Body of pancreas (tissue), 4 donors: Measurements from ENCODE around the gene ATOSA. TPM values are rescaled to one million over a fixed set of nuclear protein-coding genes. Genes with fewer than 3 reads are reported as not detected.

Experiments used
- ATAC-seq: fragments of 150-250 bp; one replicate; pipeline ENCODE4 v1.9.1; 2016
- DNase-seq, 4 donors: peaks; one replicate each; pipeline ENCODE4 v3.0.0-alpha.2; 2019
- H3K27ac ChIP-seq, 4 donors: fragments of 200-600 bp; sonication (generic); 1 replicate in 3 of 4; 2 replicates in 1 of 4; pipeline versions ENCODE4 v1.5.1 to v1.6.1; 2016 to 2019; ENCODE audit warnings: mild to moderate bottlenecking in 1 of 4, mixed read lengths in 1 of 4, moderate library complexity in 1 of 4
- H3K27me3 ChIP-seq, 2 donors: fragments of 200-600 bp; sonication (generic); one replicate each; pipeline ENCODE4 v1.6.0; 2016; ENCODE audit warnings: mild to moderate bottlenecking in 1 of 2
- H3K36me3 ChIP-seq, 2 donors: fragments of 200-600 bp; sonication (generic); replicated peaks in 1 of 2; 2 replicates each; pipeline ENCODE4 v1.5.1; 2016; ENCODE audit warnings: low read depth in 2 of 2; ENCODE audit not compliant: insufficient read depth in 1 of 2
- H3K4me1 ChIP-seq: fragments of 200-600 bp; sonication (generic); one replicate; pipeline ENCODE4 v1.6.0; 2016
- H3K4me3 ChIP-seq, 2 donors: fragments of 200-600 bp; sonication (generic); 1 replicate in 1 of 2; 2 replicates in 1 of 2; pipeline ENCODE4 v1.5.1; 2016 to 2019
- H3K9me3 ChIP-seq, 3 donors: fragments of 200-600 bp; sonication (generic); 1 replicate in 2 of 3; 2 replicates in 1 of 3; pipeline ENCODE4 v1.5.1; 2016
- CTCF ChIP-seq, 7 experiments: fragments of 450-650 bp in 4 of 7; fragments of 200-600 bp in 3 of 7; sonication (generic) in 3 of 7; IDR thresholded peaks; one replicate each; pipeline ENCODE4 v1.5.1; 2016 to 2019; ENCODE audit warnings: antibody characterized with exemption in 7 of 7
- POLR2A ChIP-seq, 3 donors: fragments of 450-650 bp; IDR thresholded peaks; one replicate each; pipeline ENCODE4 v1.6.1; 2016; ENCODE audit warnings: antibody characterized with exemption in 3 of 3, mild to moderate bottlenecking in 2 of 3
- WGBS, 2 donors: methylation state at CpG; one replicate each; pipeline ENCODE4 v1.1.5; 2017; 5-methylcytosine and 5-hydroxymethylcytosine counted together
- intact Hi-C: fragments of 100-400 bp; cut with DNase I; formaldehyde crosslinking; loops from one replicate; pipeline ENCODE4 v1.15.1; 2023
- total RNA-seq, 2 donors: library from RNA; depleted of rRNA; stranded (reverse); fragments of >200 nt; gene quantifications; one replicate each; pipeline ENCODE4 v1.1.0, GENCODE V29; 2016

Gene ATOSA
- total RNA-seq, 2 donors from 2014 or later = 37.2 to 63.6 TPM

GRCh38 chr15:52682200-52682599 is 3.0 kb upstream of the ATOSA start:
- H3K27me3 ChIP-seq = no peaks in the 10 kb centered on the region
- DNase-seq = no peak
- no peaks in the 10 kb centered on the region for H3K9me3 ChIP-seq
- H3K4me3 ChIP-seq = no peak overlapping the region
- intact Hi-C loops = loop anchor here (10.0 kb wide), 1 partner anchor 57 kb away; no protein-coding TSS in a partner anchor
- no peak for ATAC-seq
- H3K27ac ChIP-seq = no peak overlapping the region
- no peaks in the 10 kb centered on the region for H3K36me3 ChIP-seq
- peaks cover 5% of the 10 kb centered on the region for H3K4me1 ChIP-seq
- TF ChIP-seq CTCF (IDR thresholded peaks at IDR 0.05) (no peak), POLR2A (IDR thresholded peaks at IDR 0.05) (no peak)

GRCh38 chr15:52681441-52681840 is 2.3 kb upstream of the ATOSA start:
- Histone ChIP-seq H3K4me1 (peaks cover 9% of the 10 kb centered on the region), H3K27me3 (no peaks in the 10 kb centered on the region), H3K4me3 (no peak overlapping the region), H3K36me3 (no peaks in the 10 kb centered on the region), H3K27ac (no peak overlapping the region), H3K9me3 (no peaks in the 10 kb centered on the region)
- WGBS, 2 donors = 85 to 91% methylated on average over 3 of the region's 3 CpGs
- DNase-seq (no peak), ATAC-seq (no peak)
- intact Hi-C loops = loop anchor here (10.0 kb wide), 1 partner anchor 57 kb away; no protein-coding TSS in a partner anchor
- TF ChIP-seq POLR2A (IDR thresholded peaks at IDR 0.05) (no peak), CTCF (IDR thresholded peaks at IDR 0.05) (no peak)

- H3K9me3 ChIP-seq = no peaks in the 10 kb centered on the region
- ATAC-seq = no peak
- H3K27me3 ChIP-seq = no peaks in the 10 kb centered on the region
- H3K36me3 ChIP-seq = no peaks in the 10 kb centered on the region
- peaks cover 16% of the 10 kb centered on the region for H3K4me1 ChIP-seq
- no peak overlapping the region for H3K27ac ChIP-seq
- no peak overlapping the region for H3K4me3 ChIP-seq
- DNase-seq = no peak
- intact Hi-C loops = loop anchor here (10.0 kb wide), 1 partner anchor 56 kb away; no protein-coding TSS in a partner anchor
- TF ChIP-seq CTCF (IDR thresholded peaks at IDR 0.05) (no peak), POLR2A (IDR thresholded peaks at IDR 0.05) (no peak)
Observed at GRCh38 chr15:52680761-52681160, 1.6 kb upstream of the ATOSA start.

- TF ChIP-seq CTCF (IDR thresholded peaks at IDR 0.05) (no peak), POLR2A (IDR thresholded peaks at IDR 0.05) (no peak)
- Histone ChIP-seq H3K36me3 (no peaks in the 10 kb centered on the region), H3K27me3 (no peaks in the 10 kb centered on the region), H3K4me1 (peaks cover 24% of the 10 kb centered on the region), H3K9me3 (no peaks in the 10 kb centered on the region), H3K4me3 (no peak overlapping the region), H3K27ac (peak overlapping the region; percentile 95 to 99 (median 98))
- no peak for ATAC-seq
- DNase-seq = no peak
- WGBS, 2 donors = 35 to 49% methylated on average over 3 of the region's 3 CpGs
- intact Hi-C loops = loop anchor here (10.0 kb wide), 1 partner anchor 55 kb away; no protein-coding TSS in a partner anchor
Observed at GRCh38 chr15:52680041-52680391, 828 bp upstream of the ATOSA start.

GRCh38 chr15:52678468-52679231 is 538 bp downstream of the ATOSA start:
- intact Hi-C loops = no loop called here
- WGBS, 2 donors = 1 to 2% methylated on average over 31 to 70 of the region's 70 CpGs
- peak; percentile 91 to 94 (median 93) for DNase-seq
- Histone ChIP-seq H3K9me3 (no peaks in the 10 kb centered on the region), H3K36me3 (no peaks in the 10 kb centered on the region), H3K27me3 (no peaks in the 10 kb centered on the region), H3K4me3 (peak overlapping the region; percentile 83 to 94), H3K27ac (peak overlapping the region; percentile 95 to 99 (median 98)), H3K4me1 (peaks cover 32% of the 10 kb centered on the region)
- peak; percentile 79 for ATAC-seq
- peak; percentile 58 to 85 (median 82) for TF ChIP-seq POLR2A (IDR thresholded peaks at IDR 0.05)
- no peak for TF ChIP-seq CTCF (IDR thresholded peaks at IDR 0.05)
